Nephron progenitor cell (in vitro differentiated cells): Measurements from ENCODE around the gene FAS.

ENCODE experiments used
- DNase-seq: peaks from one replicate; pipeline ENCODE4 v3.0.0; 2021
- H3K27ac Mint-ChIP-seq: 2 replicates; pipeline ENCODE4 v1.8.0; 2021; ENCODE audit warnings: mild to moderate bottlenecking, moderate library complexity, mixed read lengths
- H3K27me3 Mint-ChIP-seq: 2 replicates; pipeline ENCODE4 v1.8.0; 2021; ENCODE audit warnings: mild to moderate bottlenecking, low read depth, mixed read lengths; ENCODE audit not compliant: poor library complexity
- H3K36me3 Mint-ChIP-seq: 2 replicates; pipeline ENCODE4 v1.8.0; 2021; ENCODE audit warnings: low read depth, mixed read lengths
- H3K4me1 Mint-ChIP-seq: 2 replicates; pipeline ENCODE4 v1.8.0; 2021; ENCODE audit warnings: mixed read lengths
- H3K4me3 Mint-ChIP-seq: 2 replicates; pipeline ENCODE4 v1.8.0; 2021; ENCODE audit warnings: mild to moderate bottlenecking, moderate library complexity, mixed read lengths
- H3K9me3 Mint-ChIP-seq: 2 replicates; pipeline ENCODE4 v1.8.0; 2021; ENCODE audit warnings: mild to moderate bottlenecking, moderate library complexity, mixed read lengths
- CTCF ChIP-seq: fragments of 200-600 bp; sonication (generic); IDR thresholded peaks from 2 replicates; pipeline ENCODE4 v1.5.0; 2021; ENCODE audit warnings: antibody characterized with exemption

The FAS gene

GRCh38 chr10:88957381-88957780, 33.2 kb upstream of the FAS start:
- no peak overlapping the region for H3K4me3 Mint-ChIP-seq
- no peaks in the 10 kb centered on the region for H3K27me3 Mint-ChIP-seq
- no peaks in the 10 kb centered on the region for H3K36me3 Mint-ChIP-seq
- H3K9me3 Mint-ChIP-seq, result no peaks in the 10 kb centered on the region
- TF ChIP-seq CTCF, result no peak
- H3K27ac Mint-ChIP-seq, result no peak overlapping the region
- no peak for DNase-seq
- H3K4me1 Mint-ChIP-seq, result peaks cover 12% of the 10 kb centered on the region

DNA sequence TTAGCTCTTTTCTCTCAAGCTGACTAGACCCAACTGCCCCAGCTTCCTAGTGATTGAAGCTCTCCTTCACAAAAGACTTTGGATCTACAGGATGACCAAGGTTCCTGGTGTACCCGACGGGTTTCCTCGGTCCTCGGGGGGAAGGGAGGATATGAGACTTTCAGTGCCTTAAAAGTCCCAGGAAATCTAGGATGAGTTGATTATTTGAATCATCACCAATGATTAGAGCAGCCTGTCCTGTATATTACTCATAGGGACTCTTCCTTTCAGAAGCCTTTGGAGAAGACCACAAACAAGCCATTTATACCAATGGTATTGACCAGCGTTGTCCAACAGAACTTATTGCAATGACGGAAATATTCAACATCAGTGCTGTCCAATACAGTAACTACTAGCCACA, 31.9 kb upstream of the FAS start:
- Mint-ChIP-seq H3K27me3 (no peaks in the 10 kb centered on the region), H3K27ac (no peak overlapping the region), H3K36me3 (no peaks in the 10 kb centered on the region), H3K4me3 (no peak overlapping the region), H3K4me1 (peaks cover 2% of the 10 kb centered on the region), H3K9me3 (no peaks in the 10 kb centered on the region)
- no peak for DNase-seq
- TF ChIP-seq CTCF, result no peak

GRCh38 chr10:88960802-88961201, 29.8 kb upstream of the FAS start:
- Mint-ChIP-seq H3K9me3 (no peaks in the 10 kb centered on the region), H3K27me3 (peaks cover 3% of the 10 kb centered on the region), H3K4me1 (no peaks in the 10 kb centered on the region), H3K4me3 (no peak overlapping the region), H3K27ac (no peak overlapping the region), H3K36me3 (no peaks in the 10 kb centered on the region)
- no peak for TF ChIP-seq CTCF
- DNase-seq, result no peak

DNA sequence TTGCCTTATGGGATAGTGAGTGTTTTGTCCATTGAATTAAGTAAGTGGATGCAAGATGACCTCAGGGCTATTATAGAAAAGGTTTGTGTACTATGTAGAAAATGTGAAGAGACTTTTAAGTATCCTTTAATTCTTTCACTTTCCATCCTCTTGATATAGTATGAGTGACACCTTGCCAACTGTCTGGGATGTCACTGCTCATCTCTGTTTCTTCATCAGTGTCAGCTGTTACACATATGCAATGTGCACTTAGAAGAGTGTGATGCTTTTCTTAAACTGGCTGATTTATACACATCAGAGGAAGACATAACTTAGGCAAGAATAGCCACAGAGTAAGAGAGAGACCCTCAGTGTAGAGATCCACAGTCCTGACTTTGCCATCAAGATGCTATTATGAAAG, 29.3 kb upstream of the FAS start:
- Mint-ChIP-seq H3K27me3 (peaks cover 3% of the 10 kb centered on the region), H3K9me3 (no peaks in the 10 kb centered on the region)

GRCh38 chr10:88962336-88962735, 28.3 kb upstream of the FAS start:
- H3K27me3 Mint-ChIP-seq, result peaks cover 3% of the 10 kb centered on the region
- H3K4me1 Mint-ChIP-seq, result no peaks in the 10 kb centered on the region
- no peaks in the 10 kb centered on the region for H3K9me3 Mint-ChIP-seq
- H3K27ac Mint-ChIP-seq, result no peak overlapping the region
- no peak for TF ChIP-seq CTCF
- H3K36me3 Mint-ChIP-seq, result no peaks in the 10 kb centered on the region
- DNase-seq, result no peak
- no peak overlapping the region for H3K4me3 Mint-ChIP-seq

More for the DNA sequence above, 29.3 kb upstream of the FAS start:
- H3K27ac Mint-ChIP-seq, result no peak overlapping the region
- H3K4me1 Mint-ChIP-seq, result no peaks in the 10 kb centered on the region
- no peak for DNase-seq
- no peak for TF ChIP-seq CTCF
- H3K36me3 Mint-ChIP-seq, result no peaks in the 10 kb centered on the region
- H3K4me3 Mint-ChIP-seq, result no peak overlapping the region

DNA sequence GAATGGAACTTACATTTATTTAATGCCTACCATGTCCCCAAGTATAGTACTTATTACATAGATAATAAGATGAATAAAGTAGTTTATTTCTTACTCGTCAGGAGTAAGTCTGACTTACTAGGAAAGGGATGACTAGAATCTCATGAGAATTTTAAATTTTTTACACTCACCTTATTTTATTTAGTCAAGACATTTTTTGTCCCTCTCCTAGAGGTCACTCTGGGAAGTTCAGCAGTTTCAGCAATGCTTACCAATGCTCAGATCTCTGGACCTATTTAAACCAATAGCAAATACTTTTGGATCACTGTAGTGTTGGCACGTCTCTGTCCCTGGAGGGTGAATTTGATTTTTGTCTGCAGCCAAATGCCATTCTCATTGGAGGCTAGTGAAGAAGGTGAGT, 27.3 kb upstream of the FAS start:
- no peak for TF ChIP-seq CTCF
- Mint-ChIP-seq H3K27me3 (peaks cover 3% of the 10 kb centered on the region), H3K27ac (no peak overlapping the region), H3K9me3 (no peaks in the 10 kb centered on the region), H3K4me3 (no peak overlapping the region), H3K36me3 (no peaks in the 10 kb centered on the region), H3K4me1 (no peaks in the 10 kb centered on the region)
- no peak for DNase-seq
